HUDEP-2 (cell line): ENCODE data around the gene NFATC2IP.
"Not testable (repeated sequence)": the region's sequence is repeated elsewhere in the genome, so short reads cannot be mapped to it uniquely, and the experiment has no call there.

Experiments used
- DNase-seq, 76 experiments: peaks; one replicate each; lab custom pipeline; 2025; ENCODE audit not compliant: unreplicated experiment in 76 of 76; lab: John Stamatoyannopoulos, UW

NFATC2IP gene

GRCh38 chr16:28964496-28964895, 13.8 kb downstream of the NFATC2IP start:
- no peak for DNase-seq

GRCh38 chr16:28967156-28967555, 16.4 kb downstream of the NFATC2IP start:
- DNase-seq = no peak

GRCh38 chr16:28969696-28970095, 19.0 kb downstream of the NFATC2IP start:
- not testable (repeated sequence) for DNase-seq

GRCh38 chr16:28974007-28974436, 23.3 kb downstream of the NFATC2IP start:
- DNase-seq = peak in 17 of 76 experiments; percentile 1 to 34 (median 16)

GRCh38 chr16:28974437-28975157, 23.9 kb downstream of the NFATC2IP start, which contains the start of gene SPNS1:
TSS of gene SPNS1 (plus strand) at chr16:28974778. CDS start at chr16:28975152, 374 bp downstream.
- DNase-seq = peak; percentile 27 to 96 (median 93)

- DNase-seq = peak in 1 of 76 experiments; percentile 7
These were observed 24.4 kb downstream of the NFATC2IP start for GRCh38 chr16:28975158-28975599.

GRCh38 chr16:28977703-28978662, 27.2 kb downstream of the NFATC2IP start:
- no peak for DNase-seq

GRCh38 chr16:28980330-28980729, 29.6 kb downstream of the NFATC2IP start:
- not testable (repeated sequence) for DNase-seq

- no peak for DNase-seq
These were observed 30.2 kb downstream of the NFATC2IP start for GRCh38 chr16:28980929-28981328.

GRCh38 chr16:28981517-28981916, 30.8 kb downstream of the NFATC2IP start:
- DNase-seq = peak in 45 of 76 experiments; percentile 3 to 57 (median 26)

- no peak for DNase-seq
These were observed 31.7 kb downstream of the NFATC2IP start for GRCh38 chr16:28982418-28982817.

- DNase-seq = no peak
These were observed 32.2 kb downstream of the NFATC2IP start for GRCh38 chr16:28982949-28983348.

- no peak for DNase-seq
These were observed 32.9 kb downstream of the NFATC2IP start for GRCh38 chr16:28983644-28984043.

- DNase-seq = no peak
These were observed 33.4 kb downstream of the NFATC2IP start for GRCh38 chr16:28984091-28984490.

- DNase-seq = peak in 4 of 76 experiments; percentile 6 to 16 (median 10)
These were observed 33.9 kb downstream of the NFATC2IP start, which contains the start of gene LAT for GRCh38 chr16:28984619-28985135. TSS of gene LAT (plus strand) at chr16:28985052. CDS start at chr16:28985418, 366 bp downstream.

GRCh38 chr16:28985211-28986041, 34.7 kb downstream of the NFATC2IP start:
- no peak for DNase-seq

- no peak for DNase-seq
These were observed 35.3 kb downstream of the NFATC2IP start for GRCh38 chr16:28986046-28986445.

GRCh38 chr16:28986492-28986891, 35.8 kb downstream of the NFATC2IP start:
- no peak for DNase-seq

GRCh38 chr16:28987170-28987853, 36.6 kb downstream of the NFATC2IP start:
- DNase-seq = no peak
